Peyer's patch (tissue), 4 donors: Measurements from ENCODE around the gene CS. TPM values are rescaled to one million over a fixed set of nuclear protein-coding genes. Genes with fewer than 3 reads are reported as not detected.

Experiments
- DNase-seq, 3 donors: peaks; one replicate each; pipeline ENCODE4 v3.0.0-alpha.2; 2017 to 2019
- H3K27ac ChIP-seq, 4 donors: fragments of 200-600 bp; sonication (generic); one replicate each; pipeline ENCODE4 v1.5.1; 2016 to 2019
- H3K27me3 ChIP-seq, 2 donors: fragments of 200-600 bp; sonication (generic); one replicate each; pipeline ENCODE4 v1.5.1; 2019
- H3K36me3 ChIP-seq, 3 donors: fragments of 200-600 bp; sonication (generic); one replicate each; pipeline ENCODE4 v1.5.1; 2016 to 2019
- H3K4me1 ChIP-seq, 4 donors: fragments of 200-600 bp; sonication (generic); one replicate each; pipeline ENCODE4 v1.5.1; 2016 to 2019
- H3K4me3 ChIP-seq, 4 donors: fragments of 200-600 bp; sonication (generic); 1 replicate in 3 of 4; 2 replicates in 1 of 4; pipeline ENCODE4 v1.5.1; 2016 to 2019; ENCODE audit warnings: mild to moderate bottlenecking in 1 of 4
- H3K9me3 ChIP-seq, 4 donors: fragments of 200-600 bp; sonication (generic); one replicate each; pipeline ENCODE4 v1.5.1; 2016 to 2019; ENCODE audit warnings: mild to moderate bottlenecking in 1 of 4
- CTCF ChIP-seq, 6 experiments: fragments of 450-650 bp in 4 of 6; fragments of 200-600 bp in 2 of 6; sonication (generic) in 1 of 6; IDR thresholded peaks; one replicate each; pipeline ENCODE4 v1.5.1; 2017 to 2019; ENCODE audit warnings: antibody characterized with exemption in 6 of 6, mild to moderate bottlenecking in 3 of 6, moderate library complexity in 1 of 6
- POLR2A ChIP-seq, 2 donors: fragments of 450-650 bp; IDR thresholded peaks; one replicate each; pipeline ENCODE4 v1.5.1; 2017; ENCODE audit warnings: antibody characterized with exemption in 2 of 2, mild to moderate bottlenecking in 2 of 2, moderate library complexity in 2 of 2
- total RNA-seq, 4 donors: library from RNA; depleted of rRNA; stranded (reverse); fragments of >200 nt; gene quantifications; one replicate each; pipeline ENCODE4 v1.1.0, GENCODE V29; 2016

The CS gene
- total RNA-seq, 4 donors from 2014 or later: 184 to 228 (median 203) TPM

- peak; percentile 93 to 98 (median 93) for DNase-seq
- no peaks in the 10 kb centered on the region for H3K27me3 ChIP-seq
- H3K4me3 ChIP-seq: peak within 1 kb of the TSS; percentile 53 to 72 (median 66)
- H3K4me1 ChIP-seq: peaks cover 0 to 7% (median 0%) of the 10 kb centered on the region in 4 donors
- peak within 1 kb of the TSS; percentile 91 to 95 (median 94) for H3K27ac ChIP-seq
- no peaks in the 10 kb centered on the region for H3K36me3 ChIP-seq
- TF ChIP-seq POLR2A (IDR thresholded peaks at IDR 0.05): peak; percentile 50 to 74
- TF ChIP-seq CTCF (IDR thresholded peaks at IDR 0.05): peak; percentile 17 to 68 (median 63)
- H3K9me3 ChIP-seq: no peaks in the 10 kb centered on the region
These were observed 33.8 kb upstream of the CS start, which contains the start of gene PAN2 for GRCh38 chr12:56333679-56334489. PAN2 (minus strand) TSS chr12:56334000; CDS start chr12:56333094, 906 bp downstream.

GRCh38 chr12:56333197-56333678 lies 33.1 kb upstream of the CS start:
- H3K4me3 ChIP-seq: peak overlapping the region; percentile 53 to 72 (median 66)
- DNase-seq: no peak
- TF ChIP-seq CTCF (IDR thresholded peaks at IDR 0.05) (no peak), POLR2A (IDR thresholded peaks at IDR 0.05) (no peak)

GRCh38 chr12:56332512-56333196 lies 32.5 kb upstream of the CS start:
- peak in 1 of 3 donors; percentile 45 for DNase-seq
- peaks cover 0 to 7% (median 0%) of the 10 kb centered on the region in 4 donors for H3K4me1 ChIP-seq
- peak overlapping the region; percentile 53 to 72 (median 66) for H3K4me3 ChIP-seq
- no peaks in the 10 kb centered on the region for H3K27me3 ChIP-seq
- no peak for TF ChIP-seq POLR2A (IDR thresholded peaks at IDR 0.05)
- TF ChIP-seq CTCF (IDR thresholded peaks at IDR 0.05): no peak
- peaks cover 0 to 9% (median 0%) of the 10 kb centered on the region in 3 donors for H3K36me3 ChIP-seq
- no peaks in the 10 kb centered on the region for H3K9me3 ChIP-seq
- H3K27ac ChIP-seq: peak overlapping the region; percentile 91 to 95 (median 94)

More at GRCh38 chr12:56333197-56333678, 33.1 kb upstream of the CS start:
- Histone ChIP-seq H3K9me3 (no peaks in the 10 kb centered on the region), H3K27ac (peak overlapping the region; percentile 91 to 95 (median 94)), H3K36me3 (peaks cover 0 to 3% (median 0%) of the 10 kb centered on the region in 3 donors), H3K4me1 (peaks cover 0 to 7% (median 0%) of the 10 kb centered on the region in 4 donors), H3K27me3 (no peaks in the 10 kb centered on the region)

GRCh38 chr12:56330936-56331490 lies 30.9 kb upstream of the CS start:
- H3K4me3 ChIP-seq: no peak overlapping the region
- peaks cover 0 to 25% (median 0%) of the 10 kb centered on the region in 3 donors for H3K36me3 ChIP-seq
- peaks cover 0 to 7% (median 0%) of the 10 kb centered on the region in 4 donors for H3K4me1 ChIP-seq
- peak overlapping the region in 2 of 4 donors; percentile 5 to 27 for H3K27ac ChIP-seq
- DNase-seq: no peak
- TF ChIP-seq CTCF (IDR thresholded peaks at IDR 0.05) (no peak), POLR2A (IDR thresholded peaks at IDR 0.05) (no peak)
- H3K27me3 ChIP-seq: no peaks in the 10 kb centered on the region
- H3K9me3 ChIP-seq: no peaks in the 10 kb centered on the region

- TF ChIP-seq CTCF (IDR thresholded peaks at IDR 0.05) (no peak), POLR2A (IDR thresholded peaks at IDR 0.05) (no peak)
- Histone ChIP-seq H3K4me1 (no peaks in the 10 kb centered on the region), H3K36me3 (peaks cover 0 to 68% (median 0%) of the 10 kb centered on the region in 3 donors), H3K27me3 (no peaks in the 10 kb centered on the region), H3K27ac (no peak overlapping the region), H3K4me3 (no peak overlapping the region), H3K9me3 (no peaks in the 10 kb centered on the region)
- DNase-seq: peak in 1 of 3 donors; percentile 31
These were observed 26.4 kb upstream of the CS start for GRCh38 chr12:56326533-56326932.
